Measurements from ENCODE around the gene FAM200B. TPM values are rescaled to one million over a fixed set of nuclear protein-coding genes. Genes with fewer than 3 reads are reported as not detected.

Gene FAM200B
- total RNA-seq, 1 donor from 2014 or later: 28.5 TPM

GRCh38 chr4:15675356-15675755 is 6.3 kb upstream of the FAM200B start:
- TF ChIP-seq, protein P1, sequence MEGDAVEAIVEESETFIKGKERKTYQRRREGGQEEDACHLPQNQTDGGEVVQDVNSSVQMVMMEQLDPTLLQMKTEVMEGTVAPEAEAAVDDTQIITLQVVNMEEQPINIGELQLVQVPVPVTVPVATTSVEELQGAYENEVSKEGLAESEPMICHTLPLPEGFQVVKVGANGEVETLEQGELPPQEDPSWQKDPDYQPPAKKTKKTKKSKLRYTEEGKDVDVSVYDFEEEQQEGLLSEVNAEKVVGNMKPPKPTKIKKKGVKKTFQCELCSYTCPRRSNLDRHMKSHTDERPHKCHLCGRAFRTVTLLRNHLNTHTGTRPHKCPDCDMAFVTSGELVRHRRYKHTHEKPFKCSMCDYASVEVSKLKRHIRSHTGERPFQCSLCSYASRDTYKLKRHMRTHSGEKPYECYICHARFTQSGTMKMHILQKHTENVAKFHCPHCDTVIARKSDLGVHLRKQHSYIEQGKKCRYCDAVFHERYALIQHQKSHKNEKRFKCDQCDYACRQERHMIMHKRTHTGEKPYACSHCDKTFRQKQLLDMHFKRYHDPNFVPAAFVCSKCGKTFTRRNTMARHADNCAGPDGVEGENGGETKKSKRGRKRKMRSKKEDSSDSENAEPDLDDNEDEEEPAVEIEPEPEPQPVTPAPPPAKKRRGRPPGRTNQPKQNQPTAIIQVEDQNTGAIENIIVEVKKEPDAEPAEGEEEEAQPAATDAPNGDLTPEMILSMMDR (conservative IDR thresholded peaks at IDR 0.05; ENCODE audit: low read depth, low read length): peak; percentile 19
- no peak overlapping the region for H3K4me3 ChIP-seq (ENCODE audit: low read depth, low read length)
- no peak for DNase-seq (ENCODE audit: low read depth)

GRCh38 chr4:15676039-15676438 is 5.6 kb upstream of the FAM200B start:
- TF ChIP-seq, protein P1 (conservative IDR thresholded peaks at IDR 0.05; ENCODE audit: low read depth, low read length): no peak
- no peak overlapping the region for H3K4me3 ChIP-seq (ENCODE audit: low read depth, low read length)
- no peak for DNase-seq (ENCODE audit: low read depth)

DNA sequence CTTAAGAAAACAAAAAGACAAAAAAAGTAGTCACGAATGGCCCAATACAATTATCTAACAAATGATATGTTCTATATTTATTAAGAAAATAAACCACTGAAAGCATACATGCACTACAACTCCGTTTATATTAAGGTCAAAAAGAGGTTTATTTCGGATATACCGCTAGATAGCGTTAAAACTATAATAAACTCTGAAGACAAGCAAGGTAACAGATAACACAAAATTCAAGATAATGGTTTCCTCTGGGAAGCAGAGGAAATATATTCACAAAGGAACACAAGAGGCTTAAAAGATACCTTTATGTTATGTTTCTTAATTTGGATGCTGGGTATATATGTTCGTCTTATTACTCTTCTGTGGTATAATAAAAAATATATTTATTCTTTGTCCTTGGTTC is 4.7 kb upstream of the FAM200B start:
- TF ChIP-seq, protein P1 (conservative IDR thresholded peaks at IDR 0.05; ENCODE audit: low read depth, low read length): no peak
- DNase-seq (ENCODE audit: low read depth): no peak
- peak overlapping the region; percentile 4 for H3K4me3 ChIP-seq (ENCODE audit: low read depth, low read length)

DNA sequence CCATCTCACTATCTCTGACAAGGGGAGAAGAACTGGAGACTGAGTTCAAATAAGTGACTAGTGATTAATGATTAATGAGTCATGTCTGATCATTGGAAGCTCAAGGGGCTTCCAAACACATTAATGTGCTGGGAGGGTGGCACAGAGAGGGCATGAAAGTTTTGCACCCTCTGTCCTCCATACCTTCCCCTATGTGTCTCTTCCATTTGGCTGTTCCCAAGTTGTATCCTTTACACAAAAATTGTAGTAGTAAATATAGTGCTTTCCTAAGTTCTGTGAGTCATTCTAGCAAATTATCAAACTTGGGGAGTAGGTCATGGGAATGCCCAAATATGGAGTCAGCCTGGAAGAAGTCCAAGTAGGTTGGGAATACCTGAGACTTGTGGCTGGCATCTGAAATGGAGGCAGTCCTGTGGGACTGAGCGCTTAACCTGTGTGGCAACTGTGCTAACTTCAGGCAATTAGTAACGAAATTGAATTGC is 4.1 kb upstream of the FAM200B start:
- peak; percentile 99 for DNase-seq (ENCODE audit: low read depth)
- H3K4me3 ChIP-seq (ENCODE audit: low read depth, low read length): peak overlapping the region; percentile 4
- TF ChIP-seq, protein P1 (conservative IDR thresholded peaks at IDR 0.05; ENCODE audit: low read depth, low read length): no peak

- DNase-seq (ENCODE audit: low read depth): no peak
- TF ChIP-seq, protein P1 (conservative IDR thresholded peaks at IDR 0.05; ENCODE audit: low read depth, low read length): no peak
- peak overlapping the region; percentile 88 for H3K4me3 ChIP-seq (ENCODE audit: low read depth, low read length)
Observed at GRCh38 chr4:15681067-15681371, 608 bp upstream of the FAM200B start.

DNA sequence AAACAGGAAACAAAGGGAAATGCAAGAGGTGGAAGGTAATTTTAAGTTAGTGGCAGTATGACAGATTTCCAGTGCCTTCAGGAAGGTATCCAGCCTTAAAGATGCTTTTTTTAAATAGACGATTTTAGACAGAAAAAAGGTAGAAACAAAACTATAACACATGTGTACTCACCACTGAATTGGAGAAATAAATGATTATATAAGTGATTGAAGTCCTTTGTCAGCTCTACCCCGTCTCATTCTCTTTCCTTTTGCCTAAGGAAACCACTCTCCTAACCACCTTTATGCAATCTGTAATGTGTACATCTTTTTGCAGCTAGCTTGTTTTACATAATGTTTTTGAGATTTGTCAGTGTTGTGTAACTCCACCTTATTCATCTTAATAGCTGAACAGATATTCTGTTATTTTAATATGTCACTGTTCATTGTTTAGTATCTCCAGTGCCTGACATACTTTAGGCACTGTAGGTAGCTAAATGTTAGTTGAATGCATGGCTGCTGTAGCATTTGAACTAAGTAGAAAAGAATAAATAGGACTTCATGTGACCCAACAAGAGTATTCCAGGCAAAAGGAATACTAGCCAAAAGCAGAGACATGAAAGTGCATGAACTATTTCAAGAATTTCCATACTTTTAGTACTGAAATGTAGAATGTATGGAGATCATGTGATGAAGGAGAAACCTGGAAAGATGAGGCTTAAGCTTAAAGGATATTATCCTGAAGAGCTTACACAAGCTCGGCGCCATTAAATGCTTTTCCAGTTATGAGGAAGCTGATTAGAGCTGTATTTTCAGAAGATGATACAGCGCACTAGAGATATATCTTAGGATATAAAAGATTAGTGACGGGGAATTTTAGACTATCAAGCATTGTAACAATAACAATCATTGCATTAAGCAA is 865 bp downstream of the FAM200B start:
- DNase-seq (ENCODE audit: low read depth): no peak
- peak overlapping the region; percentile 88 for H3K4me3 ChIP-seq (ENCODE audit: low read depth, low read length)

More for the DNA sequence above, 865 bp downstream of the FAM200B start:
- TF ChIP-seq, protein P1 (conservative IDR thresholded peaks at IDR 0.05; ENCODE audit: low read depth, low read length): no peak

Data from epithelial cell of proximal tubule (primary cell).